ENCODE measurements around the gene MRPS34. TPM values are rescaled to one million over a fixed set of nuclear protein-coding genes. Genes with fewer than 3 reads are reported as not detected.

The MRPS34 gene
- total RNA-seq, 1 experiment from 2014 or later, result 247 TPM

DNA sequence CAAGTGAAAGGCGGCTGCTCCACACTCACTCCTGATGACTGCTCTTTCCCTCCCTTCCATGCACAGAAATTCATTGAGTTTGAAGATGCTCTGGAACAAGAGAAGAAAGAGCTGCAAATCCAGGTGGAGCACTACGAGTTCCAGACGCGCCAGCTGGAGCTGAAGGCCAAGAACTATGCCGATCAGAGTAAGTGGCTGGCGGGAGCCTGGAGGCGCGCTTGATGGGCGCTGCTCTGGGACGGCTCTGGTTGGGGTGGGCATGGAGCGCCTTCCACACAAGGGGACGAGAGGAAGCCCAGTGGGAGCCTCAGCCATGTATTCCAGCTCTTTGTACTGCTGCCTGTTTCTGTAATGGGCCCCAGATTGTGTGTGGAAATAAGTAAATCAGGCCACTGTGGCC, 48.4 kb downstream of the MRPS34 start:
- BruUV-seq (replicated peaks), result no TSS peak
- H3K27ac ChIP-seq (ENCODE audit: low read depth, low read length, poor library complexity, severe bottlenecking), result no peak overlapping the region
- intact Hi-C loops (cut with micrococcal nuclease; ENCODE audit: unreplicated experiment), result no loop called here
- peaks cover 4% of the 10 kb centered on the region for H3K36me3 ChIP-seq (ENCODE audit: insufficient read depth, low read length, poor library complexity, severe bottlenecking)
- no peaks in the 10 kb centered on the region for H3K27me3 ChIP-seq (replicated peaks; ENCODE audit: insufficient read depth, low read depth, low read length, poor library complexity)
- POLR2A ChIA-PET (ENCODE audit: low non-redundant PET), result no interaction called here
- CTCF ChIA-PET, result no interaction called here
- H3K9me3 ChIP-seq (ENCODE audit: low read depth, low read length, poor library complexity, severe bottlenecking), result no peaks in the 10 kb centered on the region
- no peak for TF ChIP-seq EZH2 (IDR thresholded peaks at IDR 0.05; ENCODE audit: borderline replicate concordance, low read depth, low read length, poor library complexity, severe bottlenecking)
- TF ChIP-seq, protein P1, sequence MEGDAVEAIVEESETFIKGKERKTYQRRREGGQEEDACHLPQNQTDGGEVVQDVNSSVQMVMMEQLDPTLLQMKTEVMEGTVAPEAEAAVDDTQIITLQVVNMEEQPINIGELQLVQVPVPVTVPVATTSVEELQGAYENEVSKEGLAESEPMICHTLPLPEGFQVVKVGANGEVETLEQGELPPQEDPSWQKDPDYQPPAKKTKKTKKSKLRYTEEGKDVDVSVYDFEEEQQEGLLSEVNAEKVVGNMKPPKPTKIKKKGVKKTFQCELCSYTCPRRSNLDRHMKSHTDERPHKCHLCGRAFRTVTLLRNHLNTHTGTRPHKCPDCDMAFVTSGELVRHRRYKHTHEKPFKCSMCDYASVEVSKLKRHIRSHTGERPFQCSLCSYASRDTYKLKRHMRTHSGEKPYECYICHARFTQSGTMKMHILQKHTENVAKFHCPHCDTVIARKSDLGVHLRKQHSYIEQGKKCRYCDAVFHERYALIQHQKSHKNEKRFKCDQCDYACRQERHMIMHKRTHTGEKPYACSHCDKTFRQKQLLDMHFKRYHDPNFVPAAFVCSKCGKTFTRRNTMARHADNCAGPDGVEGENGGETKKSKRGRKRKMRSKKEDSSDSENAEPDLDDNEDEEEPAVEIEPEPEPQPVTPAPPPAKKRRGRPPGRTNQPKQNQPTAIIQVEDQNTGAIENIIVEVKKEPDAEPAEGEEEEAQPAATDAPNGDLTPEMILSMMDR (conservative IDR thresholded peaks at IDR 0.05; ENCODE audit: low read depth, low read length), result no peak
- H3K4me1 ChIP-seq (ENCODE audit: insufficient read depth, low read length, poor library complexity, severe bottlenecking), result peaks cover 3% of the 10 kb centered on the region
- no peak overlapping the region for H3K4me3 ChIP-seq (ENCODE audit: low read depth, low read length, poor library complexity, severe bottlenecking)
- DNase-seq (ENCODE audit: low spot score), result no peak

DNA sequence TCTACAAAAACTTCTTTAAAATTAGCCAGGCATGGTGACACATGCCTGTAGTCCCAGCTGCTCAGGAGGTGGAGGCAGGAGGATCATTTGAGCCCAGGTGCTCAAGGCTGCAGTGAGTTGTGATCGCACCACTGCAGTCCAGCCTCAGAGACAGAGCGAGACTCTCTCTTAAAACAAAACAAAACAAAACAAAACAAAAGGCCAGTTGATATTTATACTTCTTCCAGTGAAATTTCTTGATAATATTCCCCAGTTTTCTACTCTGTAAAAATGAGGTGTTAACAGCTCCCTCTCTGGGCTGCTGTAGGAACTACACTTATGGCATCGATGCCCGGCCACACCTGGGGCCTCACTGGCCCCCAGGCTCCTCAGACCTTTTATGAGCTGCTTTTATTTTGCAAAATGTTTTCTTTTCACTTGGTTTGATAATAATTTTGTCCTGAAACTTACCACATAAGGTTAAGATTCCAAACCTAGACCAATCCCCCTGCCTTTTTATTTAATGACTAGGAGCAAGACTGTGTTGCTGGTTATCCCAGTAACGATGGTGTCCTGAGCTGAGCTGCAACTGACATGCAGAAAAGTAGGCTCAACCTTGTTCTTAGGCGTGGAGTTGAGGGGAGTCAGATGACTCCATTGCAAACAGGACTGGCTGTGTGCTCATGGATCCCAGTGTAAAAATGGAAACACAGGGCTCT, 49.3 kb downstream of the MRPS34 start:
- intact Hi-C loops (cut with micrococcal nuclease; ENCODE audit: unreplicated experiment), result no loop called here

More for the DNA sequence above, 49.3 kb downstream of the MRPS34 start:
- Histone ChIP-seq H3K27ac (ENCODE audit: low read depth, low read length, poor library complexity, severe bottlenecking) (no peak overlapping the region), H3K4me1 (ENCODE audit: insufficient read depth, low read length, poor library complexity, severe bottlenecking) (peaks cover 3% of the 10 kb centered on the region), H3K27me3 (replicated peaks; ENCODE audit: insufficient read depth, low read depth, low read length, poor library complexity) (no peaks in the 10 kb centered on the region), H3K9me3 (ENCODE audit: low read depth, low read length, poor library complexity, severe bottlenecking) (no peaks in the 10 kb centered on the region), H3K4me3 (ENCODE audit: low read depth, low read length, poor library complexity, severe bottlenecking) (no peak overlapping the region), H3K36me3 (ENCODE audit: insufficient read depth, low read length, poor library complexity, severe bottlenecking) (no peaks in the 10 kb centered on the region)
- BruUV-seq (replicated peaks), result no TSS peak
- no peak for TF ChIP-seq EZH2 (IDR thresholded peaks at IDR 0.05; ENCODE audit: borderline replicate concordance, low read depth, low read length, poor library complexity, severe bottlenecking)
- TF ChIP-seq, protein P1 (conservative IDR thresholded peaks at IDR 0.05; ENCODE audit: low read depth, low read length), result peak; percentile 79
- ChIA-PET POLR2A (ENCODE audit: low non-redundant PET) (no interaction called here), CTCF (interaction anchor here (0.5 to 1.3 kb wide), 2 partner anchors 16 to 424 kb away, joined by 4 to 17 read pairs; partner anchors contain the start of gene MAPK8IP3)
- DNase-seq (ENCODE audit: low spot score), result peak; percentile 41

Small RNA genes lying within 50 kb of the gene (microRNA-seq; reads per million reads assigned to microRNA genes)
- gene MIR3177, result 51.2 reads per million, percentile 57 among the genes with 10 or more reads in this experiment

Other genes starting within 250 kb of the MRPS34 start
- not detected in 2 replicates for gene TMEM204, start 239.5 kb downstream of the MRPS34 start, total RNA-seq (2021)
- 21.8 and 34.6 TPM in 2 replicates for gene IFT140, start 161.1 kb downstream of the MRPS34 start, total RNA-seq (2021)
- 33.0 and 38.4 TPM in 2 replicates for gene CRAMP1, start 160.8 kb downstream of the MRPS34 start, total RNA-seq (2021)
- gene JPT2, start 94.9 kb downstream of the MRPS34 start, total RNA-seq (2021), result 197 and 200 TPM in 2 replicates
- 66.9 and 69.2 TPM in 2 replicates for gene MAPK8IP3, start 66.9 kb downstream of the MRPS34 start, total RNA-seq (2021)
- 35.3 and 40.8 TPM in 2 replicates for gene NME3, start 1.6 kb downstream of the MRPS34 start, total RNA-seq (2021)
- 19.5 and 19.9 TPM in 2 replicates for gene EME2, start 324 bp downstream of the MRPS34 start, total RNA-seq (2021)
- gene SPSB3, start 9.4 kb upstream of the MRPS34 start, total RNA-seq (2021), result 15.0 and 20.8 TPM in 2 replicates
- gene NUBP2, start 9.8 kb upstream of the MRPS34 start, total RNA-seq (2021), result 76.0 and 76.6 TPM in 2 replicates
- gene IGFALS, start 20.6 kb upstream of the MRPS34 start, total RNA-seq (2021), result not detected in 2 replicates
- 14.4 and 23.4 TPM in 2 replicates for gene HAGH, start 53.7 kb upstream of the MRPS34 start, total RNA-seq (2021)
- gene FAHD1, start 54.1 kb upstream of the MRPS34 start, total RNA-seq (2021), result 19.9 and 22.1 TPM in 2 replicates
- 0.48 and 0.62 TPM in 2 replicates for gene MEIOB, start 99.0 kb upstream of the MRPS34 start, total RNA-seq (2021)
- gene HS3ST6, start 145.3 kb upstream of the MRPS34 start, total RNA-seq (2021), result not detected in 2 replicates
- gene MSRB1, start 170.1 kb upstream of the MRPS34 start, total RNA-seq (2021), result 17.7 and 23.4 TPM in 2 replicates
- gene RPL3L, start 181.6 kb upstream of the MRPS34 start, total RNA-seq (2021), result not detected in 2 replicates
- 178 and 210 TPM in 2 replicates for gene NDUFB10, start 186.4 kb upstream of the MRPS34 start, total RNA-seq (2021)
- gene RPS2, start 191.7 kb upstream of the MRPS34 start, total RNA-seq (2021), result 3,326 and 3,385 TPM in 2 replicates
- gene RNF151, start 193.7 kb upstream of the MRPS34 start, total RNA-seq (2021), result not detected in 2 replicates
- 58.4 and 64.1 TPM in 2 replicates for gene TBL3, start 198.9 kb upstream of the MRPS34 start, total RNA-seq (2021)
- gene NOXO1, start 208.3 kb upstream of the MRPS34 start, total RNA-seq (2021), result 0.90 and 1.2 TPM in 2 replicates
- gene GFER, start 211.1 kb upstream of the MRPS34 start, total RNA-seq (2021), result 26.2 and 27.4 TPM in 2 replicates
- gene SYNGR3, start 216.8 kb upstream of the MRPS34 start, total RNA-seq (2021), result 1.4 and 2.3 TPM in 2 replicates
- 68.0 and 75.8 TPM in 2 replicates for gene ZNF598, start 236.7 kb upstream of the MRPS34 start, total RNA-seq (2021)
- gene NPW, start 246.7 kb upstream of the MRPS34 start, total RNA-seq (2021), result 96.5 and 105 TPM in 2 replicates